ENCODE results near the gene MAPK8IP3.

GRCh38 chr16:1786242-1787055 lies 80.5 kb downstream of the MAPK8IP3 start:
- TF ChIP-seq EZH2phosphoT487 (conservative IDR thresholded peaks at IDR 0.05; ENCODE audit: low read length) = no peak
- no peak for TF ChIP-seq CTCF (IDR thresholded peaks at IDR 0.05; ENCODE audit: insufficient read depth, low read length, poor library complexity, severe bottlenecking)

Data from SU-DHL-6 (cell line).